Gastrocnemius medialis (tissue), 4 donors: ENCODE results near the gene GRIK2. TPM values are rescaled to one million over a fixed set of nuclear protein-coding genes. Genes with fewer than 3 reads are reported as not detected.

Source experiments
- ATAC-seq, 2 donors: fragments of 150-250 bp; one replicate each; pipeline ENCODE4 v1.9.1; 2016
- DNase-seq, 2 donors: peaks; one replicate each; pipeline ENCODE4 v3.0.0-alpha.2; 2019
- H3K27ac ChIP-seq, 4 donors: fragments of 200-600 bp; sonication (generic); 1 replicate in 1 of 4; 2 replicates in 3 of 4; pipeline ENCODE4 v1.5.1; 2016 to 2018; ENCODE audit warnings: mild to moderate bottlenecking in 2 of 4, moderate library complexity in 1 of 4
- H3K27me3 ChIP-seq, 3 donors: fragments of 200-600 bp; sonication (generic) in 2 of 3; 1 replicate in 1 of 3; 2 replicates in 2 of 3; pipeline versions ENCODE4 v1.5.1 to v1.6.0; 2016 to 2019; ENCODE audit warnings: mild to moderate bottlenecking in 1 of 3, moderate library complexity in 1 of 3
- H3K36me3 ChIP-seq, 2 donors: fragments of 200-600 bp; sonication (generic) in 1 of 2; one replicate each; pipeline ENCODE4 v1.5.1; 2017 to 2018
- H3K4me1 ChIP-seq, 2 donors: fragments of 200-600 bp; sonication (generic) in 1 of 2; one replicate each; pipeline ENCODE4 v1.5.1; 2016 to 2017; ENCODE audit warnings: mild to moderate bottlenecking in 2 of 2
- H3K4me3 ChIP-seq, 4 donors: fragments of 200-600 bp; sonication (generic) in 3 of 4; 1 replicate in 1 of 4; 2 replicates in 3 of 4; pipeline ENCODE4 v1.5.1; 2016 to 2019; ENCODE audit warnings: mild to moderate bottlenecking in 2 of 4
- H3K9me3 ChIP-seq, 3 donors: fragments of 200-600 bp; sonication (generic) in 2 of 3; 1 replicate in 1 of 3; 2 replicates in 2 of 3; pipeline ENCODE4 v1.5.1; 2016 to 2019
- CTCF ChIP-seq, 5 experiments: fragments of 450-650 bp in 3 of 5; fragments of 200-600 bp in 2 of 5; sonication (generic) in 2 of 5; IDR thresholded peaks in 4 of 5; conservative IDR thresholded peaks in 1 of 5; 1 replicate in 4 of 5; 2 replicates in 1 of 5; pipeline ENCODE4 v1.5.1; 2016 to 2019; ENCODE audit warnings: antibody characterized with exemption in 5 of 5, mild to moderate bottlenecking in 3 of 5, moderate library complexity in 3 of 5
- POLR2A ChIP-seq, 2 donors: fragments of 450-650 bp; IDR thresholded peaks; one replicate each; pipeline ENCODE4 v1.6.1; 2017; ENCODE audit warnings: antibody characterized with exemption in 2 of 2, mild to moderate bottlenecking in 2 of 2, moderate library complexity in 2 of 2
- in situ Hi-C, 4 donors: fragments of 200-750 bp; cut with MboI; loops; one replicate each; pipeline versions ENCODE4 v1.15.0 to v1.8.0; 2017; ENCODE audit warnings: low sequenced_read_pairs in 4 of 4
- intact Hi-C: fragments of 100-400 bp; cut with DNase I; formaldehyde crosslinking; loops from one replicate; pipeline ENCODE4 v1.15.1; 2023; ENCODE audit warnings: low total_unique reads
- total RNA-seq, 4 donors: library from RNA; depleted of rRNA; stranded (reverse); fragments of >200 nt; gene quantifications; one replicate each; pipeline versions ENCODE4 v1.1.0 to v1.2.3, GENCODE V29; 2016

GRIK2 gene
- total RNA-seq, 4 donors from 2014 or later: 0.39 to 5.1 (median 0.79) TPM

- no peak for ATAC-seq
- no peaks in the 10 kb centered on the region for H3K9me3 ChIP-seq
- intact Hi-C loops: no loop called here
Observed at GRCh38 chr6:101605426-101605825, 211.9 kb downstream of the GRIK2 start.

GRCh38 chr6:101605874-101606273, 212.4 kb downstream of the GRIK2 start:
- Histone ChIP-seq H3K27me3 (no peaks in the 10 kb centered on the region), H3K4me1 (no peaks in the 10 kb centered on the region), H3K9me3 (no peaks in the 10 kb centered on the region), H3K27ac (no peak overlapping the region), H3K36me3 (no peaks in the 10 kb centered on the region), H3K4me3 (no peak overlapping the region)
- in situ Hi-C loops: no loop called here
- intact Hi-C loops: no loop called here
- TF ChIP-seq POLR2A (IDR thresholded peaks at IDR 0.05) (no peak), CTCF (IDR thresholded peaks at IDR 0.05 in 4 of 5, conservative IDR thresholded peaks at IDR 0.05 in 1 of 5) (no peak)
- no peak for DNase-seq
- no peak for ATAC-seq

More at GRCh38 chr6:101605426-101605825, 211.9 kb downstream of the GRIK2 start:
- Histone ChIP-seq H3K4me1 (no peaks in the 10 kb centered on the region), H3K27ac (no peak overlapping the region), H3K4me3 (no peak overlapping the region), H3K36me3 (no peaks in the 10 kb centered on the region), H3K27me3 (no peaks in the 10 kb centered on the region)
- DNase-seq: no peak
- TF ChIP-seq POLR2A (IDR thresholded peaks at IDR 0.05): no peak
- no peak for TF ChIP-seq CTCF (IDR thresholded peaks at IDR 0.05 in 4 of 5, conservative IDR thresholded peaks at IDR 0.05 in 1 of 5)
- in situ Hi-C loops: no loop called here

DNA sequence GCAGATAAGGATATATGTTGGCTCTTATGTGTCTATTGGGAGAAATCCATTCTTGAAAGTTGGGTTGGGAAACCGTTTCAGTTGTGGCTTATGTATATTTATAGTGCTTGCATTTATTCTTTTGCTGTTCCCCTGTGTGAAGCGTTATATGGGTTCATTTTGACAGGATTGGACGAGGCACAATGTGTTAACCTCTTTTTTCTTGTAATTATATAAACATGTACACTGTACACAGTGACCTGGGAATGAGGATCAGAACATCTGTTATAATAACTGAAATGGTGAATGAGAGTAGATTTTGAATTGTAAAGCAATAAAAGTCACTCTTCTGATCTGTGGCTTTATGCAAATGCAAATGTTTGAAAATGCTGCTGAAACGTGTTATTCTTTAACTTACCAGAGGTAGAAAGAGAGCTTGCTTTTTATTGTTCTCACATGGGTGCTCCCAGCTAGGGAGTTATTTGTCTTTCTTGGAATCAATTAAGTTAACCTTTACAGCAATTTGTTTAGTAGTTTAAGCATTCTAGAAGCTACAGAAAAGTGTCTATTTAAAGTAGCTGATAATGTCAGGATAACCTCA, 213.7 kb downstream of the GRIK2 start:
- Histone ChIP-seq H3K9me3 (no peaks in the 10 kb centered on the region), H3K36me3 (no peaks in the 10 kb centered on the region), H3K4me1 (no peaks in the 10 kb centered on the region), H3K27ac (no peak overlapping the region), H3K27me3 (no peaks in the 10 kb centered on the region), H3K4me3 (no peak overlapping the region)
- DNase-seq (no peak), ATAC-seq (no peak)
- TF ChIP-seq CTCF (IDR thresholded peaks at IDR 0.05 in 4 of 5, conservative IDR thresholded peaks at IDR 0.05 in 1 of 5): no peak
- no peak for TF ChIP-seq POLR2A (IDR thresholded peaks at IDR 0.05)
- in situ Hi-C loops (no loop called here), intact Hi-C loops (no loop called here)

GRCh38 chr6:101608703-101609102, 215.2 kb downstream of the GRIK2 start:
- intact Hi-C loops: no loop called here
- in situ Hi-C loops: no loop called here
- H3K9me3 ChIP-seq: no peaks in the 10 kb centered on the region
- no peak for TF ChIP-seq CTCF (IDR thresholded peaks at IDR 0.05 in 4 of 5, conservative IDR thresholded peaks at IDR 0.05 in 1 of 5)
- no peak for TF ChIP-seq POLR2A (IDR thresholded peaks at IDR 0.05)
- no peak overlapping the region for H3K4me3 ChIP-seq
- no peak overlapping the region for H3K27ac ChIP-seq
- H3K36me3 ChIP-seq: no peaks in the 10 kb centered on the region
- ATAC-seq (no peak), DNase-seq (no peak)
- no peaks in the 10 kb centered on the region for H3K4me1 ChIP-seq
- H3K27me3 ChIP-seq: no peaks in the 10 kb centered on the region

DNA sequence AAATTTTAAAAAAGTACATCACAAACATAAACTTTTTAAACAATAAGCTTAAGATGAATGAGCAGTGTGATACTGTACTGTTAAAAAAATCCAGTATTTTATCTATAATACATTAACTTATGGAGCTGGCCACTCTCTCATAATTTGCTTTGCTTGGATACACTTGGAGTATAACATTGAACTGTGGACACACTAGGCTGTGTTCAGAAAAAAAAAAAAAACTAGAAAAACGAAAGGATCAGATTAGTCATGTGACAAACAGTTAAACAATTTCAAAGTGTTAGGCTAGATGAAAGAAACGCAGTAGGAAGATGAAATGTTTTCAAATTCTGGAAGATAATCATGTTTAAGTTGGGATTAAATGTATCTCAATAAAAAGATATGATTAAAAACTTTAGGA, 220.0 kb downstream of the GRIK2 start:
- H3K27ac ChIP-seq: no peak overlapping the region
- H3K4me3 ChIP-seq: no peak overlapping the region
- in situ Hi-C loops (no loop called here), intact Hi-C loops (no loop called here)
- H3K4me1 ChIP-seq: no peaks in the 10 kb centered on the region
- TF ChIP-seq POLR2A (IDR thresholded peaks at IDR 0.05) (no peak), CTCF (IDR thresholded peaks at IDR 0.05 in 4 of 5, conservative IDR thresholded peaks at IDR 0.05 in 1 of 5) (no peak)
- no peaks in the 10 kb centered on the region for H3K36me3 ChIP-seq
- no peaks in the 10 kb centered on the region for H3K9me3 ChIP-seq
- DNase-seq (no peak), ATAC-seq (no peak)
- no peaks in the 10 kb centered on the region for H3K27me3 ChIP-seq
